Measurements from ENCODE around the gene TBX3. TPM values are rescaled to one million over a fixed set of nuclear protein-coding genes. Genes with fewer than 3 reads are reported as not detected.
A peak's percentile ranks its signal among the peaks of the same experiment; 100 is the strongest.

The TBX3 gene
- total RNA-seq, 4 donors from 2014 or later, result 14.0 to 44.8 (median 17.6) TPM

DNA sequence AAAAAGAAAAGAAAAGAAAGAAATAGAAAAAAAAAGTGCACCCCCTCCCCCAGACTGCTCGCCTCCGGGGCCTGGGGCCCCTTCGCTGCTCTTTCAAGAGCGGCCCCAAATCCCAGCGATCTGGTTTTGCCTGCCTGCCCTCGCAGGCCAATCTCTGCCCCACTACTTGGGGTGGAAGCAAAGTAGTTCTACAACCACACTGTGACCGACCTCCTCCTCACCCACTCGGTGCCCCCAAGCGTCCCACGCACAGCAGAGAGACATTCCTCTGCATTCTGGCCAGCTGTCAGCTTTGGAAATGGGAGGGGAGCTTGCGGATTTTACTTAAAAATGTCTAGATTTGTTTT, 2.4 kb upstream of the TBX3 start:
- no peak for DNase-seq (ENCODE audit: low spot score)
- no peak for ATAC-seq (ENCODE audit: low FRiP score)
- TF ChIP-seq, protein P1, sequence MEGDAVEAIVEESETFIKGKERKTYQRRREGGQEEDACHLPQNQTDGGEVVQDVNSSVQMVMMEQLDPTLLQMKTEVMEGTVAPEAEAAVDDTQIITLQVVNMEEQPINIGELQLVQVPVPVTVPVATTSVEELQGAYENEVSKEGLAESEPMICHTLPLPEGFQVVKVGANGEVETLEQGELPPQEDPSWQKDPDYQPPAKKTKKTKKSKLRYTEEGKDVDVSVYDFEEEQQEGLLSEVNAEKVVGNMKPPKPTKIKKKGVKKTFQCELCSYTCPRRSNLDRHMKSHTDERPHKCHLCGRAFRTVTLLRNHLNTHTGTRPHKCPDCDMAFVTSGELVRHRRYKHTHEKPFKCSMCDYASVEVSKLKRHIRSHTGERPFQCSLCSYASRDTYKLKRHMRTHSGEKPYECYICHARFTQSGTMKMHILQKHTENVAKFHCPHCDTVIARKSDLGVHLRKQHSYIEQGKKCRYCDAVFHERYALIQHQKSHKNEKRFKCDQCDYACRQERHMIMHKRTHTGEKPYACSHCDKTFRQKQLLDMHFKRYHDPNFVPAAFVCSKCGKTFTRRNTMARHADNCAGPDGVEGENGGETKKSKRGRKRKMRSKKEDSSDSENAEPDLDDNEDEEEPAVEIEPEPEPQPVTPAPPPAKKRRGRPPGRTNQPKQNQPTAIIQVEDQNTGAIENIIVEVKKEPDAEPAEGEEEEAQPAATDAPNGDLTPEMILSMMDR (IDR thresholded peaks at IDR 0.05), result no peak

DNA sequence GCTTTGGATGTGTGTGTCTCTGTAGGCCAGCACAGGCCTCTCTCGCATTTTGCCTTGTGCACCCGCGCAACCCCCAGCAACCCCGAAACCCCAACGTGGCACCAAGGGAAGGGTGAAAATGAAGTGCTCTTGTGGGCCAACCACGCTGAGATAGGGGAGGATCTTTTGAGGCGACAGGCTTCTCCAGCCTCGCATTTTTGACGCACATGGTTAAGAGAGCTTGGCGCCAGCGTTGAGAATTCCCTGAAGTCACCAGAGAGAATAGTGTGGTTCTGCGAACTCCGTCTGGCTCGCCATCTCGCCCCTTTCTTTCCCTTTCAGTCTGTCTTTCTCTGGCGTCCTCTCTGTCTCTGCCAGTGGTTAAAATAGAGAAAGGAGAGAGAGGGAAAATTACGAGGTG, 1.9 kb upstream of the TBX3 start:
- TF ChIP-seq, protein P1 (IDR thresholded peaks at IDR 0.05), result no peak
- no peak for DNase-seq (ENCODE audit: low spot score)
- no peak for ATAC-seq (ENCODE audit: low FRiP score)

DNA sequence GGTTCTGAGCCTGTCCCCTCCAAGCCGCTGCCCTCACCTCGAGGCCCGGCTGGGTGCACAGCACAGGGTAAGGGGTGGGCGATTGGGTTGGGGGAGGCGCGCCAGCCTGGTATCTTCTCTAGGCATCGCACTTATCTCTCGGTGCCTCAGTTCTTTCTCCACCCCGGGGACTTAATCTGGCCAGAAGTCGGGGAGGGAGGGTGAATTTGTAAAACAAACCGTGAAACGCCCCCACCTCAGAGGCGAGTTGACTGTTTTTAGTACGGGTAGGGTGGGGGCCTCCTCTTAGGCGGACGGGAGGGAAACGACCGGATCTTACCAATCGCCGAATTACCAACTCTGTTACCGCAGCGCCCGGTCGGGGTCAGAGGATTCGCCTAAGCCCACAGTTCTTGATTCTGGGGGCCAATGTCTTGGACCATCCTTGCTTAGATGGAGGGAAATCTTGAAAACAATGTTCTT, 1.4 kb upstream of the TBX3 start:
- ATAC-seq (ENCODE audit: low FRiP score) (no peak), DNase-seq (ENCODE audit: low spot score) (no peak)
- TF ChIP-seq, protein P1 (IDR thresholded peaks at IDR 0.05), result no peak

DNA sequence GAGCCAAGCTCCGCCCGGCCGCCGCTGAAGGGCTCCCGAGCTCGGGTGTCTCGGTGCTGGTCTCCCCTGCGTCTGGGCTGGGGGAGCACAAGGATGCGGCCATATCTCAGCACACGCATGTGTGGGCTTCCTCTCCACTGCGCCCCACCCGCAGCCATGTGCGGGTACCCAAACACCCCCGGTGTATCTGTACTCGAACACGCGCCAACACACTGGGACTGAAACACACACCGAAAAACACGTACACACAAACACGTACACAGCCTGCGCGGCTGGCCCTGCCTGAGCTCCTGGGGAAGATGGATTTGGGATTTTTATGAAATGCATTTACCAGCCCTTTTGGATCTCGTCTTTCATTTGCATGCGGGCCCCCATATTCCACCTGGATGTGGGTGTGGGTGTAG, 897 bp upstream of the TBX3 start:
- TF ChIP-seq, protein P1 (IDR thresholded peaks at IDR 0.05), result no peak
- DNase-seq (ENCODE audit: low spot score) (no peak), ATAC-seq (ENCODE audit: low FRiP score) (peak; percentile 53)

DNA sequence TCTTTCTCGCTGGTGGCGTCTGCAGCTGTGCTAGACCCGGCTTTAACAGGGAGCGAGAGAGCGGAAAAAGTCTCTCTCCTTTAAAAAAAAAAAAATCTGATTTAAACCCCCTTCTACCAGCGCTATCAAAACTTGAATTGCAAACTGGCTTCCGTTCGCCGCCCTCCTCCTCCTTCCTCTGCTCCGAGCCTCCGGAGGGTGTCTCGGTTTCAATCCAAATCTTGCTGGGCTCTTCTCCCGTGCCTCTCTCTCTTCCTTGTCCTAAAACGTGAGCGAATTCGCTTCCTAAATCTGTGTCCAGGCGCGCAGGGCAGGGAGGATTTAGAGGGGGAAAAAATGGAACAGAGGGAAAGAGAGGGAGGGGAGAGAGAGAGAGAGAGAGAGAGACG, 272 bp downstream of the TBX3 start:
- DNase-seq (ENCODE audit: low spot score) (no peak), ATAC-seq (ENCODE audit: low FRiP score) (no peak)
- TF ChIP-seq, protein P1 (IDR thresholded peaks at IDR 0.05), result no peak

DNA sequence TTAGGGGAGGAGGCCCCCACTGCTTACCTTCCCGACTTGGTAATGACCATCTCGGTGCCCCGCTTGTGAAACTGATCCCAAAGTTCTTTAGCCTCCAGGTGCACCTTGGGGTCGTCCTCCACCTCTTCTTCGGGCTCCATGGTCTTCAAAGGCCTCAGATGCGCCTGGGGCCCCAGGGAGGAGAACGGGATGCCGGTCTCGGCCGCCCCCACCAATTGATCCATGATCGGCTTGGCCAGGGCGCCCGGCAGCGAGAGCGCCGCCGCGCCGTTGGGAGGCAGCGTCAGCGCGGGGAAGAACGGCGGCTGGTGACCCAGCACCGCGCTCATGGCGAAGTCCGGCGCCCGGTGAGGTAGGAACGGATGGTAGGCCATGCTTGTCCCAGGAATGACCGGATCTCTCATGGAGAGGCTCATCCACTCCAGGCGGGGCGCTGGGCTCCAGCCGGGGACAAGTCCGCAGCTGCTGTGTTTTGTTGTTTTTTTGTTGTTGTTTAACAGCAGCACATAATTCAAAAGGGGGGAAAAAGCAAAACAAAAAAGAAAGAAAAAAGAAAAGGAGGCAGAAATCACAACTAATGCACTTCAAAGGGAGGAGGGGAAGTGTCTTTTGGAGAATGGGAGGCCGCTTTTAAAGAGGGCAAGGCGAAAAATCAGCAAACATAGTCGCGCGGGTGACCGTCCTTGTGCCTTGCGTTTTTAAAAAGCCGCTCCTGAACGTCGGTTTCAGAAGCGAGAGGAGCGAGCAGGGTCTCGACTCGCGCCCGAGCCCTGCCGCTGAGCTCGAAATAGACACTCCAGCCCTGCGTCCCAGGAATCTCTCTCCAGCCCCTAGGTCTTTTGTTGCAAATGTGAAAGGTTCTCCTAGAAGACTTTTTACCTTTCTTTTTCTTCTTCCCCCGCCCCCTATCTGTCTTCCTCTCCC, 928 bp downstream of the TBX3 start:
- ATAC-seq (ENCODE audit: low FRiP score) (no peak), DNase-seq (ENCODE audit: low spot score) (no peak)
- TF ChIP-seq, protein P1 (IDR thresholded peaks at IDR 0.05), result no peak

Measured in omental fat pad (tissue), 4 donors.